ENCODE data around the gene CRACR2A.

The CRACR2A gene

GRCh38 chr12:3715999-3716398 lies 36.9 kb downstream of the CRACR2A start:
- Histone ChIP-seq H3K4ac (ENCODE audit: low read depth, low read length) (no peak overlapping the region), H3K27ac (ENCODE audit: low read depth, low read length) (no peak overlapping the region), H3K23ac (ENCODE audit: low read length) (no peak overlapping the region), H2AK5ac (ENCODE audit: low read length) (no peak overlapping the region), H3K18ac (ENCODE audit: low read length) (no peak overlapping the region), H3K79me1 (ENCODE audit: low read length) (no peaks in the 10 kb centered on the region), H4K12ac (ENCODE audit: low read depth, low read length) (no peak overlapping the region), H3K14ac (ENCODE audit: low read length) (no peak overlapping the region), H2BK120ac (ENCODE audit: insufficient read depth, low read length, poor library complexity) (no peak overlapping the region), H3K36me3 (ENCODE audit: control insufficient read depth in 1 of 2, insufficient read depth in 2 of 2, low read length in 2 of 2) (no peaks in the 10 kb centered on the region), H3K4me1 (ENCODE audit: control insufficient read depth in 1 of 2, insufficient read depth in 2 of 2, low read length in 2 of 2) (no peaks in the 10 kb centered on the region), H3K9ac (ENCODE audit: low read length) (no peak overlapping the region), H3K27me3 (ENCODE audit: insufficient read depth, low read length) (no peaks in the 10 kb centered on the region), H4K8ac (ENCODE audit: low read depth, low read length) (no peak overlapping the region), H4K91ac (ENCODE audit: low read depth, low read length) (no peak overlapping the region), H2AFZ (ENCODE audit: insufficient read depth, low read length, poor library complexity) (no peak overlapping the region), H3K4me3 (ENCODE audit: low read depth, low read length) (no peak overlapping the region), H2BK5ac (ENCODE audit: low read depth, low read length, poor library complexity) (no peak overlapping the region), H3K79me2 (ENCODE audit: control insufficient read depth, insufficient read depth, low read length, poor library complexity) (no peaks in the 10 kb centered on the region), H3K4me2 (ENCODE audit: low read length) (no peak overlapping the region), H3K9me3 (ENCODE audit: insufficient read depth, low read depth, low read length) (no peaks in the 10 kb centered on the region), H2BK12ac (ENCODE audit: low read length) (no peak overlapping the region)
- WGBS (ENCODE audit: extremely low coverage, insufficient coverage, insufficient read length): no CpG with 5 or more reads among the region's 1 CpG
- no peak for DNase-seq

- H3K4me1 ChIP-seq (ENCODE audit: control insufficient read depth in 1 of 2, insufficient read depth in 2 of 2, low read length in 2 of 2): no peaks in the 10 kb centered on the region
- H4K12ac ChIP-seq (ENCODE audit: low read depth, low read length): no peak overlapping the region
- H2AK5ac ChIP-seq (ENCODE audit: low read length): no peak overlapping the region
- no peak overlapping the region for H2BK5ac ChIP-seq (ENCODE audit: low read depth, low read length, poor library complexity)
- H3K4me3 ChIP-seq (ENCODE audit: low read depth, low read length): no peak overlapping the region
- H2BK120ac ChIP-seq (ENCODE audit: insufficient read depth, low read length, poor library complexity): no peak overlapping the region
- no peak overlapping the region for H3K9ac ChIP-seq (ENCODE audit: low read length)
- H3K14ac ChIP-seq (ENCODE audit: low read length): no peak overlapping the region
- no peak overlapping the region for H3K18ac ChIP-seq (ENCODE audit: low read length)
- no peak overlapping the region for H4K8ac ChIP-seq (ENCODE audit: low read depth, low read length)
- H3K36me3 ChIP-seq (ENCODE audit: control insufficient read depth in 1 of 2, insufficient read depth in 2 of 2, low read length in 2 of 2): no peaks in the 10 kb centered on the region
- no peak overlapping the region for H3K27ac ChIP-seq (ENCODE audit: low read depth, low read length)
- WGBS (ENCODE audit: extremely low coverage, insufficient coverage, insufficient read length): no CpG with 5 or more reads among the region's 2 CpGs
- no peak overlapping the region for H3K4me2 ChIP-seq (ENCODE audit: low read length)
- H2AFZ ChIP-seq (ENCODE audit: insufficient read depth, low read length, poor library complexity): no peak overlapping the region
- no peaks in the 10 kb centered on the region for H3K9me3 ChIP-seq (ENCODE audit: insufficient read depth, low read depth, low read length)
- DNase-seq: no peak
- H3K27me3 ChIP-seq (ENCODE audit: insufficient read depth, low read length): no peaks in the 10 kb centered on the region
- no peak overlapping the region for H4K91ac ChIP-seq (ENCODE audit: low read depth, low read length)
- no peak overlapping the region for H3K4ac ChIP-seq (ENCODE audit: low read depth, low read length)
- no peaks in the 10 kb centered on the region for H3K79me2 ChIP-seq (ENCODE audit: control insufficient read depth, insufficient read depth, low read length, poor library complexity)
- H3K23ac ChIP-seq (ENCODE audit: low read length): no peak overlapping the region
- no peak overlapping the region for H2BK12ac ChIP-seq (ENCODE audit: low read length)
- H3K79me1 ChIP-seq (ENCODE audit: low read length): no peaks in the 10 kb centered on the region
These were observed 39.0 kb downstream of the CRACR2A start for GRCh38 chr12:3713947-3714346.

GRCh38 chr12:3713483-3713882 lies 39.4 kb downstream of the CRACR2A start:
- H4K91ac ChIP-seq (ENCODE audit: low read depth, low read length): no peak overlapping the region
- no peak overlapping the region for H4K8ac ChIP-seq (ENCODE audit: low read depth, low read length)
- H3K4me2 ChIP-seq (ENCODE audit: low read length): no peak overlapping the region
- H3K9ac ChIP-seq (ENCODE audit: low read length): no peak overlapping the region
- no peak overlapping the region for H2BK5ac ChIP-seq (ENCODE audit: low read depth, low read length, poor library complexity)
- no peak overlapping the region for H2BK120ac ChIP-seq (ENCODE audit: insufficient read depth, low read length, poor library complexity)
- H4K12ac ChIP-seq (ENCODE audit: low read depth, low read length): no peak overlapping the region
- H3K27ac ChIP-seq (ENCODE audit: low read depth, low read length): no peak overlapping the region
- H2AFZ ChIP-seq (ENCODE audit: insufficient read depth, low read length, poor library complexity): no peak overlapping the region
- no peaks in the 10 kb centered on the region for H3K9me3 ChIP-seq (ENCODE audit: insufficient read depth, low read depth, low read length)
- H3K18ac ChIP-seq (ENCODE audit: low read length): no peak overlapping the region
- WGBS (ENCODE audit: extremely low coverage, insufficient coverage, insufficient read length): no CpG with 5 or more reads among the region's 4 CpGs
- no peak overlapping the region for H3K4ac ChIP-seq (ENCODE audit: low read depth, low read length)
- H2BK12ac ChIP-seq (ENCODE audit: low read length): no peak overlapping the region
- no peak overlapping the region for H2AK5ac ChIP-seq (ENCODE audit: low read length)
- H3K79me2 ChIP-seq (ENCODE audit: control insufficient read depth, insufficient read depth, low read length, poor library complexity): no peaks in the 10 kb centered on the region
- no peaks in the 10 kb centered on the region for H3K36me3 ChIP-seq (ENCODE audit: control insufficient read depth in 1 of 2, insufficient read depth in 2 of 2, low read length in 2 of 2)
- no peaks in the 10 kb centered on the region for H3K79me1 ChIP-seq (ENCODE audit: low read length)
- no peak for DNase-seq
- H3K27me3 ChIP-seq (ENCODE audit: insufficient read depth, low read length): no peaks in the 10 kb centered on the region
- H3K14ac ChIP-seq (ENCODE audit: low read length): no peak overlapping the region
- H3K23ac ChIP-seq (ENCODE audit: low read length): no peak overlapping the region
- H3K4me3 ChIP-seq (ENCODE audit: low read depth, low read length): no peak overlapping the region
- H3K4me1 ChIP-seq (ENCODE audit: control insufficient read depth in 1 of 2, insufficient read depth in 2 of 2, low read length in 2 of 2): no peaks in the 10 kb centered on the region

- Histone ChIP-seq H3K9ac (ENCODE audit: low read length) (no peak overlapping the region), H3K23ac (ENCODE audit: low read length) (no peak overlapping the region), H4K12ac (ENCODE audit: low read depth, low read length) (no peak overlapping the region), H2BK120ac (ENCODE audit: insufficient read depth, low read length, poor library complexity) (no peak overlapping the region), H3K14ac (ENCODE audit: low read length) (no peak overlapping the region), H2AFZ (ENCODE audit: insufficient read depth, low read length, poor library complexity) (no peak overlapping the region), H2BK12ac (ENCODE audit: low read length) (no peak overlapping the region), H3K79me2 (ENCODE audit: control insufficient read depth, insufficient read depth, low read length, poor library complexity) (no peaks in the 10 kb centered on the region), H3K4me2 (ENCODE audit: low read length) (no peak overlapping the region), H3K4ac (ENCODE audit: low read depth, low read length) (no peak overlapping the region), H3K36me3 (ENCODE audit: control insufficient read depth in 1 of 2, insufficient read depth in 2 of 2, low read length in 2 of 2) (no peaks in the 10 kb centered on the region), H2AK5ac (ENCODE audit: low read length) (no peak overlapping the region), H3K79me1 (ENCODE audit: low read length) (no peaks in the 10 kb centered on the region), H4K91ac (ENCODE audit: low read depth, low read length) (no peak overlapping the region), H3K27me3 (ENCODE audit: insufficient read depth, low read length) (no peaks in the 10 kb centered on the region), H4K8ac (ENCODE audit: low read depth, low read length) (no peak overlapping the region), H2BK5ac (ENCODE audit: low read depth, low read length, poor library complexity) (no peak overlapping the region), H3K4me1 (ENCODE audit: control insufficient read depth in 1 of 2, insufficient read depth in 2 of 2, low read length in 2 of 2) (no peaks in the 10 kb centered on the region), H3K4me3 (ENCODE audit: low read depth, low read length) (no peak overlapping the region), H3K9me3 (ENCODE audit: insufficient read depth, low read depth, low read length) (no peaks in the 10 kb centered on the region), H3K18ac (ENCODE audit: low read length) (no peak overlapping the region), H3K27ac (ENCODE audit: low read depth, low read length) (no peak overlapping the region)
- no CpG with 5 or more reads among the region's 3 CpGs for WGBS (ENCODE audit: extremely low coverage, insufficient coverage, insufficient read length)
- no peak for DNase-seq
These were observed 40.5 kb downstream of the CRACR2A start for GRCh38 chr12:3712209-3712992.
